SU-DHL-6 (cell line): ENCODE measurements around the gene HMGCS1.

Source experiments
- H2AFZ ChIP-seq: fragments of 200-600 bp; sonication (generic); 2 replicates; pipeline ENCODE4 v1.6.1; 2014; ENCODE audit warnings: low read depth, mild to moderate bottlenecking, moderate library complexity, mixed read lengths, antibody characterized with exemption, low read length; ENCODE audit not compliant: severe bottlenecking
- H3F3A ChIP-seq: fragments of 200-600 bp; shearing (Covaris generic); 2 replicates; pipeline ENCODE4 v1.6.0; 2016; ENCODE audit warnings: antibody characterized with exemption, mild to moderate bottlenecking; ENCODE audit not compliant: insufficient read depth
- H3K27ac ChIP-seq: fragments of 200-600 bp; sonication (generic); 2 replicates; pipeline ENCODE4 v1.5.1; 2016; ENCODE audit warnings: low read depth, mild to moderate bottlenecking, low read length, moderate library complexity, mixed read lengths
- H3K27me3 ChIP-seq: fragments of 200-600 bp; sonication (generic), shearing (Covaris generic); 2 replicates; pipeline ENCODE4 v1.6.0; 2014; ENCODE audit warnings: mild to moderate bottlenecking, low read length
- H3K36me3 ChIP-seq: fragments of 200-600 bp; sonication (generic); 2 replicates; pipeline ENCODE4 v1.6.1; 2014; ENCODE audit warnings: mild to moderate bottlenecking, low read length, mixed read lengths
- H3K4me2 ChIP-seq: fragments of 300-600, 200-600 bp; shearing (Covaris generic), sonication (generic); 2 replicates; pipeline ENCODE4 v1.6.0; 2014; ENCODE audit warnings: low read length, low read depth, mild to moderate bottlenecking; ENCODE audit not compliant: poor library complexity, severe bottlenecking
- H3K4me3 ChIP-seq: fragments of 200-600 bp; sonication (generic); 2 replicates; pipeline ENCODE4 v1.5.1; 2014; ENCODE audit warnings: antibody characterized with exemption, low read length, mild to moderate bottlenecking, mixed read lengths; ENCODE audit not compliant: insufficient read depth, poor library complexity, severe bottlenecking
- H3K79me2 ChIP-seq: fragments of 200-600 bp; sonication (generic); 2 replicates; pipeline ENCODE4 v1.6.1; 2014; ENCODE audit warnings: mild to moderate bottlenecking, low read length, moderate library complexity; ENCODE audit not compliant: insufficient read depth
- H3K9ac ChIP-seq: fragments of 200-600 bp; sonication (generic); 2 replicates; pipeline ENCODE4 v1.7.0; 2014; ENCODE audit warnings: mild to moderate bottlenecking, low read length
- H3K9me2 ChIP-seq: fragments of 200-600 bp; sonication (generic); replicated peaks from 2 replicates; pipeline ENCODE4 v1.6.1; 2014; ENCODE audit warnings: low read length; ENCODE audit not compliant: insufficient read depth
- H3K9me3 ChIP-seq: fragments of 200-600 bp; sonication (generic); 2 replicates; pipeline ENCODE4 v1.6.1; 2014; ENCODE audit warnings: low read length, mixed read lengths; ENCODE audit not compliant: insufficient read depth
- H4K20me1 ChIP-seq: fragments of 200-600 bp; sonication (generic); 2 replicates; pipeline ENCODE4 v1.6.1; 2014; ENCODE audit warnings: low read depth, mild to moderate bottlenecking, antibody characterized with exemption, low read length, moderate library complexity, mixed read lengths
- EZH2phosphoT487 ChIP-seq: fragments of 200-600 bp; sonication (generic), shearing (Covaris generic); conservative IDR thresholded peaks from 2 replicates; pipeline ENCODE4 v1.6.1; 2018; ENCODE audit warnings: mild to moderate bottlenecking, antibody characterized with exemption, low read length, moderate library complexity, mixed read lengths
- TF ChIP-seq, protein P1 (sequence below): fragments of 200-600 bp; sonication (generic); IDR thresholded peaks from one replicate; pipeline ENCODE4 v1.5.1; 2017; ENCODE audit warnings: antibody characterized with exemption, mild to moderate bottlenecking, low read length, moderate library complexity; ENCODE audit not compliant: insufficient read depth, poor library complexity, severe bottlenecking

Gene HMGCS1

GRCh38 chr5:43338862-43339261 is 25.6 kb upstream of the HMGCS1 start:
- H3K27me3 ChIP-seq = no peaks in the 10 kb centered on the region; the same call in 1 of the 2 replicates
- TF ChIP-seq, protein P1, sequence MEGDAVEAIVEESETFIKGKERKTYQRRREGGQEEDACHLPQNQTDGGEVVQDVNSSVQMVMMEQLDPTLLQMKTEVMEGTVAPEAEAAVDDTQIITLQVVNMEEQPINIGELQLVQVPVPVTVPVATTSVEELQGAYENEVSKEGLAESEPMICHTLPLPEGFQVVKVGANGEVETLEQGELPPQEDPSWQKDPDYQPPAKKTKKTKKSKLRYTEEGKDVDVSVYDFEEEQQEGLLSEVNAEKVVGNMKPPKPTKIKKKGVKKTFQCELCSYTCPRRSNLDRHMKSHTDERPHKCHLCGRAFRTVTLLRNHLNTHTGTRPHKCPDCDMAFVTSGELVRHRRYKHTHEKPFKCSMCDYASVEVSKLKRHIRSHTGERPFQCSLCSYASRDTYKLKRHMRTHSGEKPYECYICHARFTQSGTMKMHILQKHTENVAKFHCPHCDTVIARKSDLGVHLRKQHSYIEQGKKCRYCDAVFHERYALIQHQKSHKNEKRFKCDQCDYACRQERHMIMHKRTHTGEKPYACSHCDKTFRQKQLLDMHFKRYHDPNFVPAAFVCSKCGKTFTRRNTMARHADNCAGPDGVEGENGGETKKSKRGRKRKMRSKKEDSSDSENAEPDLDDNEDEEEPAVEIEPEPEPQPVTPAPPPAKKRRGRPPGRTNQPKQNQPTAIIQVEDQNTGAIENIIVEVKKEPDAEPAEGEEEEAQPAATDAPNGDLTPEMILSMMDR = no peak
- TF ChIP-seq EZH2phosphoT487 = no peak
- no peaks in the 10 kb centered on the region for H4K20me1 ChIP-seq
- H3K4me3 ChIP-seq = no peak overlapping the region
- no peaks in the 10 kb centered on the region for H3F3A ChIP-seq
- H3K9me2 ChIP-seq = no peaks in the 10 kb centered on the region
- H3K27ac ChIP-seq = no peak overlapping the region
- no peaks in the 10 kb centered on the region; the same call in 1 of the 2 replicates for H3K9me3 ChIP-seq
- no peak overlapping the region for H2AFZ ChIP-seq
- H3K79me2 ChIP-seq = no peaks in the 10 kb centered on the region
- no peak overlapping the region for H3K4me2 ChIP-seq
- no peaks in the 10 kb centered on the region for H3K36me3 ChIP-seq
- H3K9ac ChIP-seq = no peak overlapping the region

DNA sequence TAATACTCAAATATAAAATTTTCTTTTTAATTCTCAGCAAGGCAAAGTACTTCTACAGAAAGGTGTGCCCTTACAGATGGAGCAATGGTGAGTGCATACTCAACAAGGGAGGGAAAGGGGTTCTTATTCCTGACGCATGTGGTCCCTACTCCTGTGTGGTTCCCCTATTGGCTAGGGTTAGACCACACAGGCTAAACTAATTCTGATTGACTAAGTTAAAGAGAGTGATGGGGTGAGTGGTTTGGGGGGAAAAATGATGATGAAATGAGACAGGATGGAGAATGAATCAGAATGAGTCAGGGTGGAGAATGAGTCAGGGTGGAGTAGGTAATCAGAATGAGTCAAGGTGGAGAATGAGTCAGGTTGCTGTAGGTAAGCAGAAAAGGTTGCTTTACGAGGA is 22.9 kb upstream of the HMGCS1 start:
- Histone ChIP-seq H3K9me2 (no peaks in the 10 kb centered on the region), H2AFZ (no peak overlapping the region), H3K27ac (no peak overlapping the region), H3K79me2 (no peaks in the 10 kb centered on the region), H3K9ac (no peak overlapping the region), H3K36me3 (no peaks in the 10 kb centered on the region), H3K9me3 (no peaks in the 10 kb centered on the region; the same call in 1 of the 2 replicates), H4K20me1 (no peaks in the 10 kb centered on the region), H3K4me2 (no peak overlapping the region), H3K27me3 (no peaks in the 10 kb centered on the region; the same call in 1 of the 2 replicates), H3K4me3 (no peak overlapping the region), H3F3A (no peaks in the 10 kb centered on the region)
- TF ChIP-seq, protein P1 = no peak
- TF ChIP-seq EZH2phosphoT487 = no peak

DNA sequence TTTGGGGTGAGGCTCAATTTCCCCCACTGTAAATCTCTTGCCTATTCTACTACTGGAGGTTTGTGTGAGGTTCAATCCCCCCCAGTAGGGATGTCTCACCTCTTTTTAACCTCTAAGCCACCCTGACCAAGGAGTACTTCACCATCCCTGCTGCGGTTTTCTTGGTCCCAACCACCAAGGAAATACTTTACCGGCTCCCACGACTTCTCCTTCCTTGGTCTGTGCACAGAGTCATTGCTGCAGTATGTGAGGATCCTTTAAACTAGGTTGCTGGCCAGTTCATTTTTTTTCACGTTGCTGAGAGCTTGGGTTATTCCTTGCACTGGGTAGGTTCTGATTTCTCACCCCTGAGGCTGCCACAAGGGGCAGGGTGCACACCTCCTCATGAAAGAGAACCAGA is 22.5 kb upstream of the HMGCS1 start:
- Histone ChIP-seq H3K79me2 (no peaks in the 10 kb centered on the region), H3F3A (no peaks in the 10 kb centered on the region), H3K4me2 (no peak overlapping the region), H2AFZ (no peak overlapping the region), H3K9me2 (no peaks in the 10 kb centered on the region), H3K36me3 (no peaks in the 10 kb centered on the region), H3K9me3 (no peaks in the 10 kb centered on the region; the same call in 1 of the 2 replicates), H4K20me1 (no peaks in the 10 kb centered on the region), H3K4me3 (no peak overlapping the region), H3K9ac (no peak overlapping the region), H3K27me3 (no peaks in the 10 kb centered on the region; the same call in 1 of the 2 replicates), H3K27ac (no peak overlapping the region)
- TF ChIP-seq EZH2phosphoT487 = no peak
- TF ChIP-seq, protein P1 = no peak
